WI38 (cell line): Measurements from ENCODE around the gene ARHGAP9.

Experiments used
- H3K4me3 ChIP-seq: 2 replicates; pipeline ENCODE4 v1.5.1; 2011; ENCODE audit warnings: low read depth, mild to moderate bottlenecking, control low read depth, low read length
- CTCF ChIP-seq: IDR thresholded peaks from 2 replicates; pipeline ENCODE4 v1.5.1; 2012; ENCODE audit warnings: low read depth, mild to moderate bottlenecking, control low read depth, low read length

Gene ARHGAP9

GRCh38 chr12:57479376-57480115, at the start of gene ARHGAP9:
Gene ARHGAP9, minus strand, starts transcription at chr12:57479866. Its CDS starts 460 bp downstream, at chr12:57479406.
- no peak for TF ChIP-seq CTCF
- H3K4me3 ChIP-seq = no peak within 1 kb of the TSS

GRCh38 chr12:57528831-57529555, 49.3 kb upstream of the ARHGAP9 start:
- no peak overlapping the region for H3K4me3 ChIP-seq
- no peak for TF ChIP-seq CTCF

GRCh38 chr12:57528176-57528575, 48.5 kb upstream of the ARHGAP9 start:
- TF ChIP-seq CTCF = no peak
- no peak overlapping the region for H3K4me3 ChIP-seq

GRCh38 chr12:57527184-57527583, 47.5 kb upstream of the ARHGAP9 start:
- H3K4me3 ChIP-seq = no peak overlapping the region
- no peak for TF ChIP-seq CTCF

GRCh38 chr12:57526477-57527126, 46.9 kb upstream of the ARHGAP9 start:
- TF ChIP-seq CTCF = no peak
- H3K4me3 ChIP-seq = no peak overlapping the region

- no peak for TF ChIP-seq CTCF
- no peak overlapping the region for H3K4me3 ChIP-seq
These were observed 46.1 kb upstream of the ARHGAP9 start for GRCh38 chr12:57525615-57526383.
